Glutamatergic neuron (in vitro differentiated cells): Measurements from ENCODE around the gene SLC13A4. TPM values are rescaled to one million over a fixed set of nuclear protein-coding genes. Genes with fewer than 3 reads are reported as not detected.

ENCODE experiments used
- DNase-seq: peaks from one replicate; pipeline ENCODE4 v3.0.0; 2022
- H3K27ac Mint-ChIP-seq: one replicate; pipeline ENCODE4 v1.8.0; 2020; ENCODE audit warnings: mild to moderate bottlenecking, mixed read lengths, inconsistent platforms; ENCODE audit not compliant: unreplicated experiment
- H3K27me3 Mint-ChIP-seq: one replicate; pipeline ENCODE4 v1.8.0; 2020; ENCODE audit warnings: mild to moderate bottlenecking, moderate library complexity, mixed read lengths, inconsistent platforms; ENCODE audit not compliant: unreplicated experiment
- H3K36me3 Mint-ChIP-seq: one replicate; pipeline ENCODE4 v1.8.0; 2020; ENCODE audit warnings: mild to moderate bottlenecking, mixed read lengths, inconsistent platforms; ENCODE audit not compliant: unreplicated experiment
- H3K4me1 Mint-ChIP-seq: one replicate; pipeline ENCODE4 v1.8.0; 2020; ENCODE audit warnings: mild to moderate bottlenecking, low read depth, mixed read lengths, inconsistent platforms; ENCODE audit not compliant: unreplicated experiment
- H3K4me3 Mint-ChIP-seq: one replicate; pipeline ENCODE4 v1.8.0; 2020; ENCODE audit warnings: mild to moderate bottlenecking, mixed read lengths, inconsistent platforms; ENCODE audit not compliant: unreplicated experiment
- H3K9me3 Mint-ChIP-seq: one replicate; pipeline ENCODE4 v1.8.0; 2020; ENCODE audit warnings: mild to moderate bottlenecking, moderate library complexity, mixed read lengths, inconsistent platforms; ENCODE audit not compliant: unreplicated experiment
- CTCF ChIP-seq: fragments of 200-600 bp; sonication (generic); IDR thresholded peaks from one replicate; pipeline ENCODE4 v1.5.0; 2021; ENCODE audit not compliant: partially characterized antibody, unreplicated experiment
- total RNA-seq: library from RNA; stranded (reverse); fragmentation: NEBNext Ultra II Directional; extraction: Animal tissue kit (Norgen Biotek cat#: 25700); gene quantifications from one replicate; pipeline ENCODE4 v1.2.1, GENCODE V29; 2021; ENCODE audit not compliant: unreplicated experiment

The SLC13A4 gene
- total RNA-seq, 1 donor from 2014 or later = not detected

GRCh38 chr7:135769005-135769802 lies 41.2 kb upstream of the SLC13A4 start:
- H3K9me3 Mint-ChIP-seq = peaks cover 7% of the 10 kb centered on the region
- no peak overlapping the region for H3K27ac Mint-ChIP-seq
- H3K27me3 Mint-ChIP-seq = no peaks in the 10 kb centered on the region
- H3K4me1 Mint-ChIP-seq = peaks cover 38% of the 10 kb centered on the region
- no peak overlapping the region for H3K4me3 Mint-ChIP-seq
- DNase-seq = no peak
- no peak for TF ChIP-seq CTCF
- no peaks in the 10 kb centered on the region for H3K36me3 Mint-ChIP-seq

GRCh38 chr7:135768467-135768866 lies 40.5 kb upstream of the SLC13A4 start:
- H3K36me3 Mint-ChIP-seq = no peaks in the 10 kb centered on the region
- H3K4me1 Mint-ChIP-seq = peaks cover 36% of the 10 kb centered on the region
- peaks cover 7% of the 10 kb centered on the region for H3K9me3 Mint-ChIP-seq
- H3K27ac Mint-ChIP-seq = no peak overlapping the region
- no peak for TF ChIP-seq CTCF
- DNase-seq = no peak
- H3K27me3 Mint-ChIP-seq = no peaks in the 10 kb centered on the region
- no peak overlapping the region for H3K4me3 Mint-ChIP-seq

- no peak for DNase-seq
- Mint-ChIP-seq H3K9me3 (peaks cover 7% of the 10 kb centered on the region), H3K4me1 (peaks cover 34% of the 10 kb centered on the region), H3K36me3 (no peaks in the 10 kb centered on the region), H3K4me3 (no peak overlapping the region), H3K27ac (no peak overlapping the region), H3K27me3 (no peaks in the 10 kb centered on the region)
- TF ChIP-seq CTCF = no peak
Observed at GRCh38 chr7:135768064-135768463, 40.1 kb upstream of the SLC13A4 start.

GRCh38 chr7:135763261-135763660 lies 35.3 kb upstream of the SLC13A4 start:
- peaks cover under 1% of the 10 kb centered on the region for H3K4me1 Mint-ChIP-seq
- H3K9me3 Mint-ChIP-seq = no peaks in the 10 kb centered on the region
- no peaks in the 10 kb centered on the region for H3K27me3 Mint-ChIP-seq
- H3K4me3 Mint-ChIP-seq = no peak overlapping the region
- DNase-seq = no peak
- H3K27ac Mint-ChIP-seq = no peak overlapping the region
- H3K36me3 Mint-ChIP-seq = no peaks in the 10 kb centered on the region
- TF ChIP-seq CTCF = no peak

- Mint-ChIP-seq H3K36me3 (peaks cover 2% of the 10 kb centered on the region), H3K4me1 (no peaks in the 10 kb centered on the region), H3K4me3 (no peak overlapping the region), H3K27me3 (no peaks in the 10 kb centered on the region), H3K27ac (no peak overlapping the region), H3K9me3 (no peaks in the 10 kb centered on the region)
- no peak for DNase-seq
- no peak for TF ChIP-seq CTCF
Observed at GRCh38 chr7:135761751-135762488, 33.9 kb upstream of the SLC13A4 start.
